ENCODE measurements around the gene GOLGA8M. TPM values are rescaled to one million over a fixed set of nuclear protein-coding genes. Genes with fewer than 3 reads are reported as not detected.

The GOLGA8M gene
- total and polyA plus RNA-seq, 2 of the 8 experiments (the other 6 are each of a cell fraction or from before 2014, with no cell fraction given) = not detected

- Histone ChIP-seq H3K23ac (ENCODE audit: insufficient read length) (no peak overlapping the region), H3K36me3 (ENCODE audit: control insufficient read depth in 2 of 4, insufficient read depth in 4 of 4, low read length in 3 of 4) (no peaks in the 10 kb centered on the region), H4K8ac (ENCODE audit: extremely low read depth, insufficient read depth, low read length) (no peak overlapping the region; the same call in 1 of the 2 replicates), H3K18ac (ENCODE audit: extremely low read depth, low read length) (no peak overlapping the region), H3K4me3 (ENCODE audit: extremely low read depth in 1 of 4, insufficient read depth in 2 of 4, low read depth in 3 of 4, low read length in 4 of 4) (no peak overlapping the region), H3K14ac (ENCODE audit: insufficient read length) (no peak overlapping the region), H3K27ac (ENCODE audit: low read depth, low read length) (no peak overlapping the region), H3K27me3 (replicated peaks in 1 of 4; ENCODE audit: control insufficient read depth in 3 of 4, extremely low read depth in 1 of 4, insufficient read depth in 3 of 4, low read length in 3 of 4) (no peaks in the 10 kb centered on the region), H2BK12ac (ENCODE audit: low read depth, low read length) (no peak overlapping the region), H4K5ac (ENCODE audit: insufficient read length, low read depth, low read length) (no peak overlapping the region), H2AFZ (ENCODE audit: low read length) (no peak overlapping the region), H3K9me3 (ENCODE audit: insufficient read depth in 2 of 2, low read depth in 1 of 2, low read length in 1 of 2) (no peaks in the 10 kb centered on the region), H2AK5ac (ENCODE audit: low read depth, low read length) (no peak overlapping the region), H3K79me1 (ENCODE audit: low read depth, low read length) (no peaks in the 10 kb centered on the region), H3K9ac (replicated peaks in 1 of 4; ENCODE audit: extremely low read depth in 1 of 4, low read depth in 3 of 4, low read length in 3 of 4) (no peak overlapping the region), H2BK15ac (ENCODE audit: low read length) (no peak overlapping the region), H3K23me2 (ENCODE audit: low read depth, low read length) (no peaks in the 10 kb centered on the region), H3K79me2 (ENCODE audit: control insufficient read depth in 1 of 2, insufficient read depth in 2 of 2, low read length in 2 of 2) (no peaks in the 10 kb centered on the region), H3K4ac (replicated peaks; ENCODE audit: insufficient read length, low read depth, low read length) (no peak overlapping the region), H4K91ac (replicated peaks; ENCODE audit: insufficient read length, low read length) (no peak overlapping the region), H3K4me2 (ENCODE audit: insufficient read depth in 1 of 2, low read depth in 2 of 2, low read length in 2 of 2) (no peak overlapping the region), H2BK20ac (ENCODE audit: low read length) (no peak overlapping the region), H2BK5ac (ENCODE audit: low read depth, low read length) (no peak overlapping the region), H3K4me1 (replicated peaks in 1 of 4; ENCODE audit: control insufficient read depth in 3 of 4, insufficient read depth in 4 of 4, low read length in 3 of 4) (no peaks in the 10 kb centered on the region; a peak in 1 of 7 replicates), H4K20me1 (replicated peaks in 1 of 2; ENCODE audit: control insufficient read depth in 1 of 2, insufficient read depth in 2 of 2, low read length in 2 of 2) (no peaks in the 10 kb centered on the region), H2BK120ac (replicated peaks; ENCODE audit: low read depth, low read length) (no peak overlapping the region), H3K56ac (replicated peaks; ENCODE audit: insufficient read length, low read depth, low read length) (no peak overlapping the region)
- POLR2A ChIA-PET (ENCODE audit: partially characterized antibody) = no interaction called here
- whole genome bisulfite sequencing, 2 experiments (ENCODE audit: extremely low coverage in 1 of 2, insufficient coverage in 1 of 2, insufficient read length in 1 of 2, insufficient replicate concordance in 2 of 2, low coverage in 1 of 2, low lambda C conversion rate in 2 of 2, missing lambda C conversion rate in 1 of 2) = 95% methylated on average over 14 of the region's 14 CpGs; no CpG with 5 or more reads in 1 of the 2 experiments
- CTCF ChIA-PET (ENCODE audit: partially characterized antibody) = no interaction called here
- DNase-seq (ENCODE audit: low read depth in 1 of 2, low spot score in 2 of 2) = no peak
- FAIRE-seq = no peak
- TF ChIP-seq RNF2 (IDR thresholded peaks at IDR 0.05; ENCODE audit: borderline replicate concordance, low read depth, low read length, missing control alignments, poor library complexity, severe bottlenecking) (no peak), TCF12 (IDR thresholded peaks at IDR 0.05; ENCODE audit: low read depth, low read length) (no peak), USF2 (IDR thresholded peaks at IDR 0.05; ENCODE audit: low read length) (no peak), NANOG (IDR thresholded peaks at IDR 0.05; ENCODE audit: insufficient read depth, low read depth, low read length, poor library complexity, severe bottlenecking) (no peak), POLR2A (IDR thresholded peaks at IDR 0.05; ENCODE audit: control extremely low read depth in 1 of 2, low read depth in 2 of 2, low read length in 2 of 2) (no peak), RXRA (IDR thresholded peaks at IDR 0.05; ENCODE audit: insufficient read depth, low read depth, low read length) (no peak), SP1 (IDR thresholded peaks at IDR 0.05; ENCODE audit: low read depth, low read length) (no peak), PHF8 (conservative IDR thresholded peaks at IDR 0.05; ENCODE audit: low read depth, low read length) (no peak), CEBPB (IDR thresholded peaks at IDR 0.05; ENCODE audit: low read depth, low read length) (no peak), ASH2L (IDR thresholded peaks at IDR 0.05; ENCODE audit: low read length) (no peak)
- TF ChIP-seq, protein P1, sequence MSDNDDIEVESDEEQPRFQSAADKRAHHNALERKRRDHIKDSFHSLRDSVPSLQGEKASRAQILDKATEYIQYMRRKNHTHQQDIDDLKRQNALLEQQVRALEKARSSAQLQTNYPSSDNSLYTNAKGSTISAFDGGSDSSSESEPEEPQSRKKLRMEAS (IDR thresholded peaks at IDR 0.05) = no peak
- TF ChIP-seq, protein P2, sequence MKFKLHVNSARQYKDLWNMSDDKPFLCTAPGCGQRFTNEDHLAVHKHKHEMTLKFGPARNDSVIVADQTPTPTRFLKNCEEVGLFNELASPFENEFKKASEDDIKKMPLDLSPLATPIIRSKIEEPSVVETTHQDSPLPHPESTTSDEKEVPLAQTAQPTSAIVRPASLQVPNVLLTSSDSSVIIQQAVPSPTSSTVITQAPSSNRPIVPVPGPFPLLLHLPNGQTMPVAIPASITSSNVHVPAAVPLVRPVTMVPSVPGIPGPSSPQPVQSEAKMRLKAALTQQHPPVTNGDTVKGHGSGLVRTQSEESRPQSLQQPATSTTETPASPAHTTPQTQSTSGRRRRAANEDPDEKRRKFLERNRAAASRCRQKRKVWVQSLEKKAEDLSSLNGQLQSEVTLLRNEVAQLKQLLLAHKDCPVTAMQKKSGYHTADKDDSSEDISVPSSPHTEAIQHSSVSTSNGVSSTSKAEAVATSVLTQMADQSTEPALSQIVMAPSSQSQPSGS (IDR thresholded peaks at IDR 0.05; ENCODE audit: low read length) = no peak
These were observed 13.3 kb upstream of the GOLGA8M start for GRCh38 chr15:28725556-28725955.

Data from H1 (cell line).